ENCODE results near the gene KCTD17.

KCTD17 gene

DNA sequence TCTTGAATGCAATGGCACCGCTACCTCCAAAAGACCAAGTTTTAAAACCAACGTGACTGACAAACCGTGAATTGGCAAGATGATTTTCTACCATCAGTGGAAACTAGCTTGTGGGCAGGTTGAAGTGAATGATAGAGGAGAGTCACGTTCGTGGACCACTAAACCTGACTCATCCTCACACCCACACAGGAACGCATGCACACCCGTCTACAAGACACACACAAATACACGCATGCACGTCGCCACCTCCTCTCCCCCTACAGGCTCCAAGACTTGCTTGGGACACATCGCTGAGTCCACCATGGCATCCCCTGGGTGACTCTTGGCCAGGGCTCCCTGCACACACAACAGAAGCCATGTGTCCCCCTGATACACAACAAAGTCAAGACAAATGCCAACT is 43.6 kb downstream of the KCTD17 start:
- no peak for DNase-seq (ENCODE audit: low spot score)
- in situ Hi-C loops (cut with MboI; ENCODE audit: low pct_unique_long_range_greater_than_20kb, low sequenced_read_pairs, unreplicated experiment) = no loop called here
- TF ChIP-seq CTCF (IDR thresholded peaks at IDR 0.05; ENCODE audit: extremely low read depth, insufficient read depth, missing control alignments) = no peak

DNA sequence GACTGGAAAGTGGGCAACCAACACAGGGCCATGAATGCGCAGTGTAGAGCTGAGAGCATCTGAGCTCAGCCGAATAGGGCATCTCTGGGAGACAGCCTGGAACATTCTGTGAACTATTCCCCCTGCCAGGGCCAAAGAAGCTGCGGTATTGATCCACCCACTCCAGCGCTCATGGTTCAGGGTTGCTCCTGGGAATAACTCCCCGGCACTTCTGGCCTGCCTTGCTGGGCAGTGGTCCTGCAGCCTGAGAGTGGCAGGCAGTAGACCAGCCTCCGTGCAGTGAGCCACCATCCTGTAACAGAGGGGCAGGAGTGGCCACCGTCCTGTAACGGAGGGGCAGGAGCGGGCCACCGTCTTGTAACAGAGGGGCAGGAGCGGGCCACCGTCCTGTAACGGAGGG is 45.8 kb downstream of the KCTD17 start:
- no peak for DNase-seq (ENCODE audit: low spot score)
- in situ Hi-C loops (cut with MboI; ENCODE audit: low pct_unique_long_range_greater_than_20kb, low sequenced_read_pairs, unreplicated experiment) = no loop called here
- no peak for TF ChIP-seq CTCF (IDR thresholded peaks at IDR 0.05; ENCODE audit: extremely low read depth, insufficient read depth, missing control alignments)

- DNase-seq (ENCODE audit: low spot score) = no peak
- in situ Hi-C loops (cut with MboI; ENCODE audit: low pct_unique_long_range_greater_than_20kb, low sequenced_read_pairs, unreplicated experiment) = no loop called here
- peak; percentile 27 for TF ChIP-seq CTCF (IDR thresholded peaks at IDR 0.05; ENCODE audit: extremely low read depth, insufficient read depth, missing control alignments)
Observed at GRCh38 chr22:37098976-37099591, 47.5 kb downstream of the KCTD17 start.

DNA sequence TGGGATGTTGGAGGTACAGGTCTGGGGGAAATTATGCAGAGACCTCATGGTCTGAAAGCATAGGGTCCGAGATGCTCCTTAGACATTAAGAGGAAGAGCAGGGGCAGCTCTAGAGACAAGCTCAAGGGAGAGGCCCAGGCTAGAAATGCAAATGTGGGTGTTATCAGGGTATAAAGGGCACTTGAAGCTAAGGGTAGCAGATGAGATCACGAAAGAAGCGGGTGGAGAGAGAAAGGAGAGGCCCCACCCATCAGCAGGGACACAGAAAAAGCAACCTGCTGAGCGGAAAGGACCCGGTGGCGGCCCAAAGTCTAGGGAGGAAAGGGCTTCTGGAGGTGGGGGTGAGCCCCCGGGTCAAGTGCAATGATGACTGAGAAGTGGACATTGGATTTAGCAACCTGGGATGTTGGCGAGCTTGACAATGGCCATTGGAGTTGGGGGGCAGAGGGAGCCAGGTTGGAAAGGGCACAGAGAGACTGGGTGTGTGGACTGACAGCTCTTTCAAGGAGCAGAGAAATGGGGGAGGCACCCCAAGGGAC is 49.1 kb downstream of the KCTD17 start:
- in situ Hi-C loops (cut with MboI; ENCODE audit: low pct_unique_long_range_greater_than_20kb, low sequenced_read_pairs, unreplicated experiment) = no loop called here
- no peak for DNase-seq (ENCODE audit: low spot score)
- no peak for TF ChIP-seq CTCF (IDR thresholded peaks at IDR 0.05; ENCODE audit: extremely low read depth, insufficient read depth, missing control alignments)

DNA sequence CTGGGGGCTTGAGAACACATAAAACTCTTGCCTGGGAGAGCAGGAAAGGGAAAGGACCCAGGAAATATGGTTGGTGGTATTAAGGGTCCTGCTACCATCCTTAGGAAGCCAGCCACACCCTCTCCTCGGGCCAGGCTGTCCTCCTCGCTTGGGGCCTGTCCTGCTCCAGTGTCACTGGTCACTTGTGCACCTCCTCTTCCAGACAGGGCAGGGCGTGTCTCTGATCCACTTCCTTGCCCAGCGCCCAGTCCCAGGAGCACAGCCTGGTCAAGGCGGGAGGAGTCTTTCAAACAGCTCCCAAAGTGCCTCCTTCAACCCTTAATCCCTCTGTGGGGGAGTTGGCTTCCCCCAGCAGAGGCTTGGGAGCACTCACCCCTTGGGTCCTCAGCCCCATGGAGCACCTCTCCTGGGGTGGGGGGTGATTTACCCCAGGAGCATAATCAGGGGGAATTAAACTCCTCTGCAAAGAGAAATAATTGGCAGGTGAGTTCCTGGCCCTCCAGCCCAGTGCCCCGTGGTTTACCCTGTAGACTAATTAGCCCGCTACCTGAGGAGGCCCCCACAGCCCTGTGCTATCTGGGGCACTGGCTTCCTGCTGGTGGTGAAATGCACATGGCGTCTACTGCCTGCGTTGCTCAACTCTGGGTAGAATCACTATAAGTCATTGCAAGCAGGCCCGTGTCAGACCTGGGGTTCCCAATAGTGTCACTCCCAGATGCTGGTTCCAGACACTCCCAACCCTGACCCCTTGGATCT is 49.9 kb downstream of the KCTD17 start:
- in situ Hi-C loops (cut with MboI; ENCODE audit: low pct_unique_long_range_greater_than_20kb, low sequenced_read_pairs, unreplicated experiment) = no loop called here
- DNase-seq (ENCODE audit: low spot score) = no peak

DNA sequence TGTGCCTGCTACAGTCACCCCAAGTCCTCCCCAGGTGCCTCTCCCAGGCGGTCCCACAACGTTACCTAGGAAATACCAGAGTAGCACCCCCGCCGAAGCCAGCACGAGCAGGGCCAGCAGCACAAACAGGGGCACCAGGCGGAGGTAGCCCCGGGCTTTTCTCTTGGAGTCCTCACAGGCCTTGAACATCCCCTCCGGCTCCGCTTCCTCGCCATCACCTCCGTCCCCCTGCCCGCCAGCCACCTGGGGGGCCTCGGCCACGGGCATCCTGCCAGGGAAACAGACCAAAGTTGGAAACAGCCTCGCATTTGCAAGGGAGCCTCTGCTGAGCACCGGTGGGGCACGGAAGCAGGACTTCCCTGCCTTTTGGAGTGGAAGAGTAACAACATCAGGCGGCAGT is 51.6 kb downstream of the KCTD17 start:
- in situ Hi-C loops (cut with MboI; ENCODE audit: low pct_unique_long_range_greater_than_20kb, low sequenced_read_pairs, unreplicated experiment) = no loop called here
- DNase-seq (ENCODE audit: low spot score) = no peak
- TF ChIP-seq CTCF (IDR thresholded peaks at IDR 0.05; ENCODE audit: extremely low read depth, insufficient read depth, missing control alignments) = no peak

More for the DNA sequence above, 49.9 kb downstream of the KCTD17 start:
- TF ChIP-seq CTCF (IDR thresholded peaks at IDR 0.05; ENCODE audit: extremely low read depth, insufficient read depth, missing control alignments) = no peak
